Inferior parietal cortex (tissue), 1 donor: ENCODE measurements around the gene PLAC8.
"Not testable (repeated sequence)": the region's sequence is repeated elsewhere in the genome, so short reads cannot be mapped to it uniquely, and the experiment has no call there.

ENCODE experiments used
- DNase-seq: peaks from one replicate; pipeline ENCODE4 v3.0.0-alpha.2; 2016; ENCODE audit errors: extremely low spot score

PLAC8 gene

GRCh38 chr4:83067058-83067639 is 47.4 kb downstream of the PLAC8 start:
- DNase-seq, result no peak

DNA sequence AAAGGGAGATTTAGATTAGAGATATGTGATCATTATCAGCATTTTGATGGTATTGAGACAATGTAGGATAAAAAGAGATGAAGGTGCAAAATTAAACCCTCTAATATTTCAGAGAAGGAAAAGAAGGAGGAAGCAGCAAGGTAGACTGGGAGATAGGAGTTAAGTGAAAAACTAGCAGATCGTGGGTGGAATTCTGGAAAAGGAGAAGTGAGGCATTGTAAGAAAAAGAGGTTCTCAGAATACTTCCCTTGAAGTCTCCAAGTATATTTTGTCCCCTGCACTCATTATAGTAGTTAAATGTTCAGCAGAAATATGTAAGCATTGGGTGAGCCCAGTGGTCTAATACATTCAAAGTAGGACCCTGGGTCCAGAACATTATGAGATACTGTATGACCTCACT is 49.3 kb downstream of the PLAC8 start:
- no peak for DNase-seq

- no peak for DNase-seq
Observed at GRCh38 chr4:83062739-83063138, 51.8 kb downstream of the PLAC8 start.

DNA sequence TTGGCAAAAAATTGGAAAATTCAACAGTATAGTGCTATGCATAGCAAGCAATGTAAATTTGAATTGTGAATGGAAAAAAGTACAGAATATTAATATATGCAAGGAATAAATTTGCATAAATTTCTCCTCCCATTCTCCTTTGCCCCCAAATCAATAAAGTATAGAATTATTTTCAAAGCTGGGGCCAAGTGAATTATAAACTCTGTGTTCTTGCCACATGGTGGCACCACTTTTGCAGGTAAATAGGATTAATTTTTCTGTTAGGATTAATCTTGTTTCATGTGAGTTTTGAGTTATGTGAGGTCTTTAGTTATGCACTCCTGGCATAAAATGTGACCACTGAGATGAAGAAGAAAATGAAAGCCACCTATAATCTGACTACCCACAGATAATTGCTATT is 59.6 kb downstream of the PLAC8 start:
- no peak for DNase-seq

DNA sequence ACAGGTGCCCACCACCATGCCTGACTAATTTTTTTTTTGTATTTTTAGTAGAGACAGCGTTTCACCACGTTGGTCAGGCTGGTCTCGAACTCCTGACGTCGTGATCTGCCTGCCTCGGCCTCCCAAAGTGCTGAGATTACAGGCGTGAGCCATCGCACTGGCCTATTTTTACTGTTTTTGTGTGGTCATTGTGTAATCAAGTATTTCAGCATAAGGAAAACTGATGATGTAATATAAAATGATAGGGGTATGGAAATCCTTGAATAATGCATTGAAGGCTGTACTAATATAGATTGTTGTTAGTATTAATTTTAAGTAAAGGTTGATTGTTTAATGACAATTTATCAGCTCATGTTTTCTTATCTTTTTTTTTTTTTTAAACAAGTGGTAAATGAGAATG is 65.7 kb downstream of the PLAC8 start:
- not testable (repeated sequence) for DNase-seq

DNA sequence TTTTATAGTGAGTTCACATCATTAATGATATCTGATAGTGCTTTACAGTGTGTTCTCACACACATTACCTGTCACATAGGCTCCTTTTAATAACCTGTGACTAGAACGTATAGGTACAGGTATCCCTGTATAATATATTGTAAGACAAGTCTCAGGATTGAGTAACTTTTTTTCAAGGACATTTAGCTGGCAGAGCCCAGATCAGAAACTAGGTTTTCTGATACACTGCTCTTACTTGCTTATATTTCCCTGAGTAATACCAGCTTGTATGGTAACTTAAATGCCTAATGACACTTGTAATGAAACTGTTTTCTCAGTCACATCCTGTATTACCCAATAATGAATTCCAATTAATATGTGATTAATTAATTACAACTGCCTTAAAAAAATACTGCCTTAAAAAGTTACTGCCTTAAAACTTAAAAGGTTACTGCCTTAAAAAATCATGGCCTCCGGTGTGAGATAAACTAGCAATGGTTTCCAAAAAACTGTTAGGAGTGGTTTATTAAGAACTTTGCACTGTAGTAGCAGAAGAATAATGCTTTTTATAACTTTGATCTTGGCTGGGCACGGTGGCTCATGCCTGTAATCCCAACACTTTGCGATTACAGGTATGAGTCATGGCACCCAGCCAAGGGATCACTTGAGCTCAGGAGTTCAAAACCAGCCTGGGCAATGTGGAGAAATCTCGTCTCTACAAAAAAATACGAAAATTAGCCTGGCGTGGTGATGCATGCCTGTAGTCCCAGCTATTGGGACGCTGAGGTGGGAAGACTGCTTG is 67.6 kb downstream of the PLAC8 start:
- no peak for DNase-seq

GRCh38 chr4:83043801-83044407 is 70.6 kb downstream of the PLAC8 start:
- DNase-seq, result no peak

DNA sequence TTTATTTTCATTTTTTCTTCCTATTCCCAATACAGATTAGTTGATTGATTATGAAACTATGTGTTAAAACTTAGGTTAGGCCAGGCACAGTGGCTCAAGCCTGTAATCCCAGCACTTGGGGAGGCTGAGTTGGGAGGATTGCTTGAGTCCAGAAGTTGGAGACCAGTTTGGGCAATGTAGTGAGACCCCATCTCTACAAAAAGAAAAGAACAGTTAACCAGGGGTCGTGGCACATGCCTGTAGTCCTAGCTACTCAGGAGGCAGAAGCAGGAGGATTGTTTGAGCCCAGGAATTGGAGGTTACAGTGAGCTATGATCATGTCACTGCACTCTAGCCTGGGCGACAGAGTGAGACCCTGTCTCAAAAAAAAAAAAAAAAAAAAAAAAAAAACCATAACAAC is 71.4 kb downstream of the PLAC8 start:
- DNase-seq, result not testable (repeated sequence)

- no peak for DNase-seq
Observed at GRCh38 chr4:83040269-83040668, 74.3 kb downstream of the PLAC8 start.
